Measurements from ENCODE around the gene KCNMA1. TPM values are rescaled to one million over a fixed set of nuclear protein-coding genes. Genes with fewer than 3 reads are reported as not detected.

KCNMA1 gene
- total RNA-seq, 4 donors from 2014 or later = 66.8 to 96.5 (median 78.9) TPM

DNA sequence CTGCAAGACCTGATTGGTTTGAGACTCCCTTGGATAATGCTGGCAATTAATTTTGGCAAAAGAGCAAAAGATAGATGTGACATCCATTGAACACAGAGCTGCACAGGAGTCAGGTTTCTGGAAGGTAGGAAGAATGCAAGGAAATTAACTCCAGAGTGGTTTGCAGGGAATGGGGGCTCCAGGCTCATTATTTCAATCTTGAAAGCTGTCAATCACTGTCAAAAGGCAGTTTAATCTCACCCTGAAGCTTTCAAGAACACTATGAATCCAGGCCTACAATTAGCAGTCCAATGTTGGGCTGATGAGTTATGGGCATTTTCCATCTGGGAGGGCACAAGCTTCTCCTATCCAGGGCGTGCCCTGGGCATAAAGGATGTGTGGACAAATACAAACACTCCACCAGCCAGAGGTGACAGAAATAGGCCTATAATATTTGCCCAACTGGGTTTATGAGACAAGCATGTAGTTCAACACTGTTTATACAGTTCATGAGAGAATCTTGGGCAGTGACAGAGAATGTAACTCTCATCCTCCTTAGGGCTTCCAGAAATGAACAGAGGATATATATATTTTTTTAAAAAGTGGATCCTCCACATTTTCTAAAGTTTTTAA is 80.5 kb downstream of the KCNMA1 start:
- Histone ChIP-seq H3K4me3 (no peak overlapping the region), H3K27me3 (no peaks in the 10 kb centered on the region), H3K4me1 (peaks cover 46 to 50% of the 10 kb centered on the region in 2 donors), H3K9me3 (no peaks in the 10 kb centered on the region), H3K36me3 (no peaks in the 10 kb centered on the region), H3K27ac (peak overlapping the region; percentile 80 to 86 (median 84))
- DNase-seq (no peak), ATAC-seq (no peak)
- in situ Hi-C loops (cut with MboI; ENCODE audit: low sequenced_read_pairs in 4 of 4) (no loop called here), intact Hi-C loops (cut with DNase I; ENCODE audit: low total_unique reads) (loop anchor here (2.0 kb wide), 1 partner anchor 58 kb away; no protein-coding TSS in a partner anchor)
- TF ChIP-seq POLR2A (IDR thresholded peaks at IDR 0.05) = no peak
- TF ChIP-seq, protein P1, sequence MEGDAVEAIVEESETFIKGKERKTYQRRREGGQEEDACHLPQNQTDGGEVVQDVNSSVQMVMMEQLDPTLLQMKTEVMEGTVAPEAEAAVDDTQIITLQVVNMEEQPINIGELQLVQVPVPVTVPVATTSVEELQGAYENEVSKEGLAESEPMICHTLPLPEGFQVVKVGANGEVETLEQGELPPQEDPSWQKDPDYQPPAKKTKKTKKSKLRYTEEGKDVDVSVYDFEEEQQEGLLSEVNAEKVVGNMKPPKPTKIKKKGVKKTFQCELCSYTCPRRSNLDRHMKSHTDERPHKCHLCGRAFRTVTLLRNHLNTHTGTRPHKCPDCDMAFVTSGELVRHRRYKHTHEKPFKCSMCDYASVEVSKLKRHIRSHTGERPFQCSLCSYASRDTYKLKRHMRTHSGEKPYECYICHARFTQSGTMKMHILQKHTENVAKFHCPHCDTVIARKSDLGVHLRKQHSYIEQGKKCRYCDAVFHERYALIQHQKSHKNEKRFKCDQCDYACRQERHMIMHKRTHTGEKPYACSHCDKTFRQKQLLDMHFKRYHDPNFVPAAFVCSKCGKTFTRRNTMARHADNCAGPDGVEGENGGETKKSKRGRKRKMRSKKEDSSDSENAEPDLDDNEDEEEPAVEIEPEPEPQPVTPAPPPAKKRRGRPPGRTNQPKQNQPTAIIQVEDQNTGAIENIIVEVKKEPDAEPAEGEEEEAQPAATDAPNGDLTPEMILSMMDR (IDR thresholded peaks at IDR 0.05 in 4 of 5, conservative IDR thresholded peaks at IDR 0.05 in 1 of 5) = no peak

DNA sequence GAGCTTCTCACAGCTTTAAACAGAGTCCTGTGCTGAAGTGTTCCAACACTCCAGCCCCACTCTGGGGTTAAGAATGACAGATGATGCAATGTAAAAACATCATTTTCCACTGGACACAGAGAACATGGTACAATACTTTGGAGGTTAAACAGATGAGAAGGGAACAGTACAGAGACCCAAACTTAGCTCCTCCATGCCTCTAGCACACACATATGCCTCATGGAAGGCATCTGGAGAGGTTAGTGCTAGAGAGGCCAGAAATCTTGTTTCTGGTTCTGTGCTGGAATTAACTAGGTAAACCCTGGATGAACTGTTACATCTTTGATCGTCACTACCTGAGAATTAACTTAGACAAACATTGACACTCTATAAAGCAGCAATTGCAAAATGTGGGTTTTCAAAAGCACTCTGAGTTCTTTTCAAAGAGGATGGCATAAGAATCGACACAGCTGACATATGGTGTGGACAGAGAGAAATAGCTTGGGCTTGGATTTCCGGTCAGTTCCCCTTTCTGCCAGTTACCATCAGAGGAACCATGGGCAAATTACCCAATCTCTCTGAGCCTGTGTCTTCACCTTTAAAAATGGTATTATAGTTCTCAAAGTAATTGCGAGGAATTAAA is 81.9 kb downstream of the KCNMA1 start:
- intact Hi-C loops (cut with DNase I; ENCODE audit: low total_unique reads) (loop anchor here (2.0 kb wide), 1 partner anchor 57 kb away; no protein-coding TSS in a partner anchor), in situ Hi-C loops (cut with MboI; ENCODE audit: low sequenced_read_pairs in 4 of 4) (no loop called here)
- peak; percentile 83 to 89 for ATAC-seq
- no peaks in the 10 kb centered on the region for H3K36me3 ChIP-seq
- DNase-seq = peak; percentile 54 to 72
- no peaks in the 10 kb centered on the region for H3K27me3 ChIP-seq
- peak overlapping the region; percentile 80 to 86 (median 84) for H3K27ac ChIP-seq
- TF ChIP-seq, protein P1 (IDR thresholded peaks at IDR 0.05 in 4 of 5, conservative IDR thresholded peaks at IDR 0.05 in 1 of 5) = no peak
- peak; percentile 22 to 36 for TF ChIP-seq POLR2A (IDR thresholded peaks at IDR 0.05)
- no peaks in the 10 kb centered on the region for H3K9me3 ChIP-seq
- H3K4me1 ChIP-seq = peaks cover 44 to 49% of the 10 kb centered on the region in 2 donors
- H3K4me3 ChIP-seq = no peak overlapping the region

DNA sequence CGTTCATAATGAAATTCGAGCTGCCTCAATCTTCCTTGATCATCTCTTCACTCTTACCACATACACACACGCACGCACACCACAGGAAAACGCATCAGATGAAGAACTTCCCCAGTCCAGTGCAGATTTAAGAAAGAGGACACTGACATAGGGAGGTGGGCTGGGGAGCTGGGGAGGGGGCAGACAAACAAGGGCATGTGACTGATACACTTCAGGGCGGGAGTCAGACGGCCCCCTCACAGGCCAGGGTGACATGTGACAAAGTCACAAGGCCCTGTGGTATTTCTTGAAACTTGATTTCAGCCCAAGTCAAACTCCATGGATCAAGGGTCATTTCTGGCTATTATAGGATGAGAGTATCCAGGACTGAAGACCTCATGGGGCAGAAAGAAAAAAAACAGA is 82.6 kb downstream of the KCNMA1 start:
- Histone ChIP-seq H3K4me1 (peaks cover 51 to 56% of the 10 kb centered on the region in 2 donors), H3K9me3 (no peaks in the 10 kb centered on the region), H3K36me3 (no peaks in the 10 kb centered on the region), H3K27ac (peak overlapping the region; percentile 80 to 86 (median 84)), H3K27me3 (no peaks in the 10 kb centered on the region), H3K4me3 (no peak overlapping the region)
- peak in 1 of 2 donors; percentile 46 for DNase-seq
- peak in 1 of 2 donors; percentile 0 for ATAC-seq
- TF ChIP-seq, protein P1 (IDR thresholded peaks at IDR 0.05 in 4 of 5, conservative IDR thresholded peaks at IDR 0.05 in 1 of 5) = no peak
- no peak for TF ChIP-seq POLR2A (IDR thresholded peaks at IDR 0.05)
- in situ Hi-C loops (cut with MboI; ENCODE audit: low sequenced_read_pairs in 4 of 4) (no loop called here), intact Hi-C loops (cut with DNase I; ENCODE audit: low total_unique reads) (no loop called here)

DNA sequence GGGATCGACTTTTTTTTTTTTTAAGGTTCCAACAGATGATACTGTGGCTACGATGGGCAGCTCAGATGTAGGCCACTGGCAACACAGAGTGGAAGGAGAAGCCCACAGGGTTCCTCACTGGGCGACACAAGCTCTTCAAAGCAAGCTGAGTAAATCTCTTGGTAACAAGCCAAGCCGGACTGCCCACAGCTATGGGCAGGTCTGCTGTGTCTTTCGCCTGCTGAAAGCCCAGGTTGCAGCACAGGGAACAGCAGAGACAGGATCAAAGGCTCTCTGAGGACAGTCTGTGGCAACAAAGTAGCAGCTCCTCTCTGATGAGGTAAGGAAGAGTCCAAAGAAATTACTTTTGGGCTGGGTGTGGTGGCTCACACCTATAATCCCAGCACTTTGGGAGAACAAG is 83.6 kb downstream of the KCNMA1 start:
- in situ Hi-C loops (cut with MboI; ENCODE audit: low sequenced_read_pairs in 4 of 4) (no loop called here), intact Hi-C loops (cut with DNase I; ENCODE audit: low total_unique reads) (no loop called here)
- peak in 1 of 2 donors; percentile 74 for DNase-seq
- Histone ChIP-seq H3K4me1 (peaks cover 59 to 63% of the 10 kb centered on the region in 2 donors), H3K27me3 (no peaks in the 10 kb centered on the region), H3K4me3 (no peak overlapping the region), H3K27ac (peak overlapping the region; percentile 80 to 86 (median 84)), H3K9me3 (no peaks in the 10 kb centered on the region), H3K36me3 (no peaks in the 10 kb centered on the region)
- peak in 1 of 2 donors; percentile 19 for ATAC-seq
- TF ChIP-seq, protein P1 (IDR thresholded peaks at IDR 0.05 in 4 of 5, conservative IDR thresholded peaks at IDR 0.05 in 1 of 5) = no peak
- peak; percentile 16 to 19 for TF ChIP-seq POLR2A (IDR thresholded peaks at IDR 0.05)
